SJSA1 (cell line): ENCODE results near the gene CRYBG2. TPM values are rescaled to one million over a fixed set of nuclear protein-coding genes. Genes with fewer than 3 reads are reported as not detected.
A peak's percentile ranks its signal among the peaks of the same experiment; 100 is the strongest.

Source experiments
- DNase-seq, 2 experiments: peaks; one replicate each; pipeline ENCODE4 v3.0.0-alpha.2; 2015 to 2020; ENCODE audit warnings: low spot score in 2 of 2, low read depth in 1 of 2
- H3K27ac ChIP-seq: fragments of 250-450 bp; sonication (Bioruptor Pico); 2 replicates; pipeline ENCODE4 v1.5.1; 2020; ENCODE audit warnings: mild to moderate bottlenecking, moderate library complexity
- H3K27me3 ChIP-seq: fragments of 250-450 bp; sonication (Bioruptor Pico); replicated peaks from 2 replicates; pipeline ENCODE4 v1.5.1; 2020; ENCODE audit warnings: mild to moderate bottlenecking, moderate library complexity
- H3K36me3 ChIP-seq: fragments of 250-450 bp; sonication (Bioruptor Pico); 2 replicates; pipeline ENCODE4 v1.5.1; 2020; ENCODE audit warnings: mild to moderate bottlenecking
- H3K4me1 ChIP-seq: fragments of 250-450 bp; sonication (Bioruptor Pico); replicated peaks from 2 replicates; pipeline ENCODE4 v1.6.1; 2021; ENCODE audit warnings: mild to moderate bottlenecking
- H3K4me3 ChIP-seq: fragments of 250-450 bp; sonication (Bioruptor Pico); 2 replicates; pipeline ENCODE4 v1.5.1; 2020; ENCODE audit warnings: mild to moderate bottlenecking
- H3K9me3 ChIP-seq: fragments of 250-450 bp; sonication (Bioruptor Pico); replicated peaks from 2 replicates; pipeline ENCODE4 v1.5.1; 2020; ENCODE audit warnings: mild to moderate bottlenecking
- total RNA-seq: library from RNA; depleted of rRNA; stranded (reverse); fragments of >200 nt; shearing (Covaris generic); gene quantifications from 2 replicates; pipeline ENCODE4 v1.2.3, GENCODE V29; 2014; rRNA removed

CRYBG2 gene
- total RNA-seq, 1 experiment from 2014 or later: not detected

DNA sequence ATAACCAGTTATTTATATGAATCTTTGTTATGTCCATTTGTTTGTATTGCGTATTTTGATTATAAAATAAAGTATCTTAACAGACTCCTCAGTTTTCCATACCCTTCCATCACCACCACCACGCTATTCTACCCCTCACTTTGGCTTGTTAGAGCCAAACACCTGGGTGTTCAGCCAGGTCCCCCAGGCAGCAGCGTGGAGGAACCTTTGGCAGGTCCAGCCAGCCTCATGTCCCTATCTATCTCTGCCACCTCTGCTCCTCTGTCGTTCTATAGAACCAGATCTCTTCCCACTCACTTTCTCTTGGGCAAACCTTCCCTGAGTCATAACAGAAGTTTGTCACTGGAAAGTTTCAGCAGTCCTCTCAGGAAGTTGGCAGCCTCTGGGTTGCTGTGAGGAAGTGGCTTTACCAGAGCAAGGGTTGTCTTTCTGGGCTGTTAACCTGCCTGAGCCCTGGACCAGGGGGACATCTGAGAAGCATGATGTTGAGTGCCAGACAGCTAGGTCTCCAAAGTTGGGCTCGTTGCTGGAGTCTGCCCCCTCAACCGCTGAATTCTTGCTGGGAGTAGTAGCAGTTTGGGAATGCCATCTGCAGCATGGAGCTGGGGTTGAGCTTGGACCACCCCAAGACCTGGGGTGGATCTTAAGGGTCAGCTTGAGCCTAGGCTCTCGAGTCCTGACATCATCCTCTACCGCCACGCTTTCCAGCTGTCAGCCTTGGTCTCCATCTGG lies 75.0 kb downstream of the CRYBG2 start:
- DNase-seq: peak in 1 of 2 experiments; percentile 23
- H3K27ac ChIP-seq: 0 out of 2 replicates have a peak overlapping the region, but pooled peaks have one; percentile 66
- no peaks in the 10 kb centered on the region for H3K9me3 ChIP-seq
- H3K36me3 ChIP-seq: peaks cover 77% of the 10 kb centered on the region
- peak overlapping the region; percentile 65; the same call in 1 of the 2 replicates for H3K4me3 ChIP-seq
- H3K4me1 ChIP-seq: peaks cover 78% of the 10 kb centered on the region
- no peaks in the 10 kb centered on the region for H3K27me3 ChIP-seq

DNA sequence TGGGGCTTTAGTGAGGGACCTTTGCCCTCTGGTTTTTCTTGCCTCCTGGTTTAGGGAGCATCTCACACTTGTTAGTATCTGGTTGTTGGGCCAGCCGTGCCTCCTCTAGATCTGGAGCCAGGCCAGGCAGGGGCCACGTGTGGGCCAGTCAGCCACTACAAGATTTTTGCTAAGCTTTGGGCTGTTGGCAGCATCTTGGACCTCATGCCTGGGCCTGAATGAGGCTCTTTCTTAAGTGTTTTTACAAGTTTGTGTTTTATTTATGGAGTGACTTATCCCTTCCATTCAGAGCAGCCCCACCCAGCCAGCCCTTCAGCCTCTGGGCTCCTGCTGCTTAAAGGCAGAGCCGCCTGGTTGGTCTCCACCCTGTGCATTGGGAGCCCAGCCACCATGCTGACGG lies 75.6 kb downstream of the CRYBG2 start:
- Histone ChIP-seq H3K27me3 (no peaks in the 10 kb centered on the region), H3K27ac (no peak overlapping the region), H3K4me3 (no peak overlapping the region), H3K9me3 (no peaks in the 10 kb centered on the region), H3K36me3 (peaks cover 77% of the 10 kb centered on the region), H3K4me1 (peaks cover 76% of the 10 kb centered on the region)
- DNase-seq: peak; percentile 47 to 75

DNA sequence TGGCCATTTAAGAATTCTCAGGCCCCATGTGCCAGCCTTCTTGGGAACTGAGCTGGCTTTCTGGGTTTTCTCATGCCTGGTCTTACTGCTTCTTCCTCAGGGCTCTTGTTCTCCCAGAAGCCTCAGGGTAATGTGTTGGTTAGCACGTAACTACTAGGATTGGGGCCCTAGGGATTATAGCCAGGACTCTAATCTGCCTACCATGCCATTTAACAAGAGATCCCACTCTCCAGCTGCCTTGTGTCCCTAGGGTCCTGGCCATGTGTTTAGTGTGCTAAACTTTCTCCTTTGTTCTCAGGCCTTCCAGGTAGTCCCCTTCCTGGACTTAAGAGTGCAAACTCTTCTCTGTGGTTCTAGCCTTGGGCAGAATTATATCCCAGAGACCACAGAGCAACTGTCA lies 76.2 kb downstream of the CRYBG2 start:
- Histone ChIP-seq H3K27me3 (no peaks in the 10 kb centered on the region), H3K4me3 (no peak overlapping the region), H3K36me3 (peaks cover 81% of the 10 kb centered on the region), H3K9me3 (no peaks in the 10 kb centered on the region), H3K4me1 (peaks cover 76% of the 10 kb centered on the region), H3K27ac (peak overlapping the region; percentile 9; the same call in 1 of the 2 replicates)
- DNase-seq: no peak

DNA sequence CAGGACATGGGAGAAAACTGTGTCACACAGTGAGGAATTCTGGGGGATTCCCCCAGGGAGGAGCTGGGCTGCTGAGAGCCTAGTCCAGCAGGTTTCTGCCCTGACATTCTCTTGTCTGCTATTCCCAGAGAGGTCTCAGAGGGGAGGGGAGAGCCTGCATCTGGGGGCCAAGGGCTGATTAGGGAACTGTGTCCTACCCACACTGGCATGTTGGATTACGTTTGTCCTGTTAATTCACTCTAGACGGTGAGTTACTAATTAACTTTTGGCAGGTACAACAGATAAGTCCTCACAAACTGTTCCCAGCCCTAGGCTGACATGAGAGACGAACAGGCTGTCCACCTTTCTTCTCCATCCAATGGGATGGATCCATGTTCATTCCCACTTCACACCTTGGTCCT lies 76.7 kb downstream of the CRYBG2 start:
- Histone ChIP-seq H3K4me1 (peaks cover 76% of the 10 kb centered on the region), H3K4me3 (no peak overlapping the region)

DNA sequence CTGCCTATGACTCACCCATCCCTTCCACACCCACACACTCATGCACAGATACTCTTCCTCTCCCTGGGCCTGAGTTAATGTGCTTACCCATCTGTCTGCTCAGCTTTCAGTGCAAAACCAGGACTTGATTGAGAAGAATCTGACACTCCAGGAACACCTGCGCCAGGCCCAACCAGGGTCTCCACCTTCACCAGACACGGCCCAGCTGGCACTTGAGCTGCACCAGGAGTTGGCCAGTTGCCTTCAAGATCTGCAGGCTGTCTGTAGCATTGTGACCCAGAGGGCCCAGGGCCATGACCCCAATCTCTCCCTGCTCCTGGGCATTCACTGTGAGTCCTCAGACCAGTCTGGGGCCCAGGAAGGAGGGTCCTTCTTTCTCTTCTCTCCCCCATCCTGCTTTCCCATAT lies 77.5 kb downstream of the CRYBG2 start:
- peak overlapping the region; percentile 59 for H3K27ac ChIP-seq
- no peak overlapping the region for H3K4me3 ChIP-seq
- no peak for DNase-seq
- H3K9me3 ChIP-seq: no peaks in the 10 kb centered on the region
- H3K36me3 ChIP-seq: peaks cover 83% of the 10 kb centered on the region
- peaks cover 70% of the 10 kb centered on the region for H3K4me1 ChIP-seq
- H3K27me3 ChIP-seq: no peaks in the 10 kb centered on the region

More for the DNA sequence above, 76.7 kb downstream of the CRYBG2 start:
- no peaks in the 10 kb centered on the region for H3K9me3 ChIP-seq
- no peak overlapping the region for H3K27ac ChIP-seq
- DNase-seq: no peak
- H3K36me3 ChIP-seq: peaks cover 80% of the 10 kb centered on the region
- H3K27me3 ChIP-seq: no peaks in the 10 kb centered on the region

DNA sequence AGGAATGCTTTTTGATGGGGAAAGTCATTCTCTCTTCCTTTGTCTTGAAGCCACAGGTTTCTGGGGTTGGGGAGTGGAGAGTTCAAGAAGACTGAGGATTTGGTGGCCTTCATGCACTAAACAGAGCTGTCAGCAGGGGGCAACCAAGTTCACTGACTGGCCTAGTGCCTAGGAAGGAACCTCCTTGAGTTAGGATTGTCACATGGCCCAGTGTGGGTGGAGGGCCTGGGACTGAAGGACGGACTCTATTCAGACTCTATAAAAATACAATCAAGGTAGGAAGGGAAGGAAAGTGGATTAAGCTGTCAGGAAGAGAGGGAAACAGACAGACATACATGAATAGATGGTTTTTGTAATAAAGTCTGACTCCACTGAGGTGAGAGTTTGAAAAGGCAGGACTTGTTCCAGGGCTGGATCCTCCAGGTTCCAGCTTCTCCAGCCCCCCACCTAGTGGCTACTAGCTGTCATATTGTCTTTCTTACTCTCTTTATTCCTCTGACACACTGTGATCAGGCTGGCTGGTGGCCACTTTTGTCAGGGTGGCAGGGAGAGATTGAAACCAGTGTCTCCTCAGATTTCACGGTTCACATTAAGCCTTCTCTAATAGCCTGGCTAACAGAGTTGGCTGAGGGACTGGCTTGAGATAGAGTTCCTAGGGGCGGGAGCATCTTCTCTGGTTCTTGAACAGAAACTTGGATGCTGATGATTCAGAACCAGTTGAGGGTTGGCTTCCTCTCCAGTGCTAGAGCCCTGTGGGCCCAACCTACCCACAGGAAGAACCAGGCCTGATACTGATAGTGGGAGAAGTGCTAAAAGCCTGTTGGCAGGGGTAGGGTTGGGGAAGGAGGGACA lies 78.1 kb downstream of the CRYBG2 start:
- peak overlapping the region; percentile 59 for H3K27ac ChIP-seq
- peaks cover 83% of the 10 kb centered on the region for H3K36me3 ChIP-seq
- no peaks in the 10 kb centered on the region for H3K27me3 ChIP-seq
- H3K4me3 ChIP-seq: no peak overlapping the region
- no peaks in the 10 kb centered on the region for H3K9me3 ChIP-seq
- peak; percentile 78 to 88 for DNase-seq
- H3K4me1 ChIP-seq: peaks cover 64% of the 10 kb centered on the region

DNA sequence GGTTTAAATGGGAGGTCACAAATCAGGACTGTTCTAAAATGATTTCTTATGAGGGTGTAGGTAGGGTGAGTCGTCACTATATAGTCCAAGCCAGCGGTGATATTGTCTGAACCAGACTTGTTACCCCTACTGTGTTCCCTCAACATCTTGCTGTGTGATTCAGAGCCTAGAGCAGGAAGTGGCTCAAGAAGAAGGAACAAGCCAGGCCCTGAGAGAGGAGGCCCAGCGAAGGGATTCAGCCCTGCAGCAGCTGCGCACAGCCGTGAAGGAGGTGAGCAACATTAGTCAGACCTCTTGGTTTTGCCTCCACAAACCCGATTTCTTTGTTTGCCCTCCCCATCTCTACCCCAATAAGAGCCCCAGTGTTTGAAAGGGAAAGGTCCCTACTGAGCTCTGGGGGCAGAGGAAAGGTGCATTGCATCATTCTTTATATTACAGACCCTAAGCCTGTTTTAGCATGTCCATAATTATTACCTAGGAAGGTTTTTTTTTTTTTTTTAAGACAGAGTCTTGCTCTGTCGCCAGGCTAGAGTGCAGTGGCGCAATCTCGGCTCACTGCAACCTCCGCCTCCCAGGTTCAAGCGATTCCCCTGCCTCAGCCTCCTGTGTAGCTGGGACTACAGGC lies 79.0 kb downstream of the CRYBG2 start:
- H3K9me3 ChIP-seq: no peaks in the 10 kb centered on the region
- no peak overlapping the region for H3K27ac ChIP-seq
- no peak for DNase-seq

More for the DNA sequence above, 79.0 kb downstream of the CRYBG2 start:
- peaks cover 89% of the 10 kb centered on the region for H3K36me3 ChIP-seq
- H3K4me1 ChIP-seq: peaks cover 55% of the 10 kb centered on the region
- no peaks in the 10 kb centered on the region for H3K27me3 ChIP-seq
- H3K4me3 ChIP-seq: no peak overlapping the region

Other genes with a start within 250 kb of the CRYBG2 start
- gene PDIK1L, start 242.3 kb downstream of the CRYBG2 start, total RNA-seq: 5.3 and 9.1 TPM in 2 replicates
- gene FAM110D, start 195.1 kb downstream of the CRYBG2 start, total RNA-seq: not detected in 2 replicates
- not detected in 2 replicates for gene C1orf232, start 185.2 kb downstream of the CRYBG2 start, total RNA-seq
- gene ZNF593, start 184.2 kb downstream of the CRYBG2 start, total RNA-seq: 23.4 and 34.9 TPM in 2 replicates
- gene ZNF593OS, start 182.3 kb downstream of the CRYBG2 start, total RNA-seq: 0.24 TPM in 1 of 2 replicates, not detected in the other
- gene CNKSR1, start 176.6 kb downstream of the CRYBG2 start, total RNA-seq: 0.50 TPM in 1 of 2 replicates, not detected in the other
- not detected in 2 replicates for gene CATSPER4, start 163.5 kb downstream of the CRYBG2 start, total RNA-seq
- 45.2 and 56.6 TPM in 2 replicates for gene CEP85, start 119.9 kb downstream of the CRYBG2 start, total RNA-seq
- gene SH3BGRL3, start 74.0 kb downstream of the CRYBG2 start, total RNA-seq: 36.5 and 38.9 TPM in 2 replicates
- 4.0 and 12.0 TPM in 2 replicates for gene UBXN11, start 47.5 kb downstream of the CRYBG2 start, total RNA-seq
- not detected in 2 replicates for gene CD52, start 36.2 kb downstream of the CRYBG2 start, total RNA-seq
- not detected in 2 replicates for gene ZNF683, start 18.6 kb upstream of the CRYBG2 start, total RNA-seq
- not detected in 2 replicates for gene LIN28A, start 56.7 kb upstream of the CRYBG2 start, total RNA-seq
- gene DHDDS, start 78.2 kb upstream of the CRYBG2 start, total RNA-seq: 26.6 and 36.7 TPM in 2 replicates
- 897 and 1,026 TPM in 2 replicates for gene HMGN2, start 118.3 kb upstream of the CRYBG2 start, total RNA-seq
- 23.7 and 27.6 TPM in 2 replicates for gene RPS6KA1, start 175.6 kb upstream of the CRYBG2 start, total RNA-seq